DOHH2 (cell line): ENCODE results near the gene HAUS2.

Experiments
- H3F3A ChIP-seq: fragments of 200-600 bp; sonication (generic), shearing (Covaris generic); 2 replicates; pipeline ENCODE4 v1.6.0; 2016; ENCODE audit warnings: antibody characterized with exemption, mild to moderate bottlenecking; ENCODE audit not compliant: control insufficient read depth, insufficient read depth
- H3K27ac ChIP-seq: fragments of 200-600 bp; sonication (generic); 2 replicates; pipeline ENCODE4 v1.5.1; 2014; ENCODE audit warnings: low read depth, mild to moderate bottlenecking, low read length, moderate library complexity
- H3K27me3 ChIP-seq: fragments of 200-600 bp; sonication (generic); 2 replicates; pipeline ENCODE4 v1.6.1; 2014; ENCODE audit warnings: mild to moderate bottlenecking, low read length, mixed read lengths; ENCODE audit not compliant: control insufficient read depth
- H3K36me3 ChIP-seq: fragments of 200-600 bp; sonication (generic); 2 replicates; pipeline ENCODE4 v1.6.1; 2014; ENCODE audit warnings: mild to moderate bottlenecking, low read length, moderate library complexity, mixed read lengths; ENCODE audit not compliant: control insufficient read depth
- H3K4me1 ChIP-seq: fragments of 200-600 bp; sonication (generic); 2 replicates; pipeline ENCODE4 v1.6.1; 2014; ENCODE audit warnings: mild to moderate bottlenecking, low read length, mixed read lengths; ENCODE audit not compliant: control insufficient read depth
- H3K4me2 ChIP-seq: fragments of 200-600 bp; sonication (generic); 2 replicates; pipeline ENCODE4 v1.6.0; 2014; ENCODE audit warnings: mild to moderate bottlenecking, low read length, moderate library complexity
- H3K4me3 ChIP-seq: fragments of 200-600 bp; sonication (generic); 2 replicates; pipeline ENCODE4 v1.5.1; 2014; ENCODE audit warnings: mild to moderate bottlenecking, low read length, mixed read lengths
- H3K79me2 ChIP-seq: fragments of 200-600 bp; sonication (generic); 2 replicates; pipeline ENCODE4 v1.6.1; 2014; ENCODE audit warnings: mild to moderate bottlenecking, low read length, mixed read lengths; ENCODE audit not compliant: control insufficient read depth
- H3K9me2 ChIP-seq: fragments of 200-600 bp; sonication (generic); replicated peaks from 2 replicates; pipeline ENCODE4 v1.6.1; 2014; ENCODE audit warnings: mild to moderate bottlenecking, low read length, mixed read lengths; ENCODE audit not compliant: control insufficient read depth
- H3K9me3 ChIP-seq: fragments of 200-600 bp; sonication (generic); 2 replicates; pipeline ENCODE4 v1.6.1; 2014; ENCODE audit warnings: antibody characterized with exemption, low read length, mixed read lengths; ENCODE audit not compliant: control insufficient read depth, insufficient read depth
- H4K20me1 ChIP-seq: fragments of 200-600 bp; sonication (generic); 2 replicates; pipeline ENCODE4 v1.6.0; 2014; ENCODE audit warnings: low read depth, mild to moderate bottlenecking, antibody characterized with exemption, low read length, moderate library complexity; ENCODE audit not compliant: control insufficient read depth, insufficient read depth
- EZH2phosphoT487 ChIP-seq: fragments of 200-600 bp; sonication (generic); IDR thresholded peaks from 2 replicates; pipeline ENCODE4 v1.6.1; 2017; ENCODE audit warnings: borderline replicate concordance, mild to moderate bottlenecking, antibody characterized with exemption, low read length, moderate library complexity, mixed read lengths
- TF ChIP-seq, protein P1 (sequence below): fragments of 200-600 bp; sonication (generic); IDR thresholded peaks from one replicate; pipeline ENCODE4 v1.5.1; 2014; ENCODE audit warnings: antibody characterized with exemption, mild to moderate bottlenecking, low read depth, low read length; ENCODE audit not compliant: poor library complexity, severe bottlenecking

HAUS2 gene

DNA sequence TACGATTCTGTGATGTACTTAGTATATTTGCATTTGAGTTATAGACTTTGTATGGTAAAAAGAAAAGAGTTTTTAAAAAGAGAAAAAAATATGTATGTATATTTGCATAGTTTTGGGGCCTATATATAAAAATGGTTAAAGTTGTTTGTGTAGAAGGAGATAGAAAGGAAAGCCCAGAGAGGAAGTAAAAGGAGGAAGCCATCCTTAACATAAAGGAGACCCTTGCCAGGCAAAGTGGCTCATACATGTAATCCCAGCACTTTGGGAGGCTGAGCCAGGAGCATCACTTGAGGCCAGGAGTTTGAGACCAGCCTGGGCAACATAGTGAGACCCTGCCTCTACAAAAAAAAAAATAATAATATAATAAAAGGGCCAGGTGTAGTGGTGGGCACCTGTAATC, 44.8 kb upstream of the HAUS2 start:
- Histone ChIP-seq H3F3A (peaks cover 46% of the 10 kb centered on the region), H3K4me3 (peak overlapping the region; percentile 33; the same call in 1 of the 2 replicates), H3K4me1 (peaks cover 83% of the 10 kb centered on the region), H3K9me2 (no peaks in the 10 kb centered on the region), H3K4me2 (peak overlapping the region; percentile 96), H3K9me3 (no peaks in the 10 kb centered on the region), H3K27ac (peak overlapping the region; percentile 96), H3K36me3 (peaks cover 24% of the 10 kb centered on the region), H3K79me2 (peaks cover 90% of the 10 kb centered on the region), H4K20me1 (no peaks in the 10 kb centered on the region), H3K27me3 (no peaks in the 10 kb centered on the region)
- no peak for TF ChIP-seq EZH2phosphoT487
- TF ChIP-seq, protein P1, sequence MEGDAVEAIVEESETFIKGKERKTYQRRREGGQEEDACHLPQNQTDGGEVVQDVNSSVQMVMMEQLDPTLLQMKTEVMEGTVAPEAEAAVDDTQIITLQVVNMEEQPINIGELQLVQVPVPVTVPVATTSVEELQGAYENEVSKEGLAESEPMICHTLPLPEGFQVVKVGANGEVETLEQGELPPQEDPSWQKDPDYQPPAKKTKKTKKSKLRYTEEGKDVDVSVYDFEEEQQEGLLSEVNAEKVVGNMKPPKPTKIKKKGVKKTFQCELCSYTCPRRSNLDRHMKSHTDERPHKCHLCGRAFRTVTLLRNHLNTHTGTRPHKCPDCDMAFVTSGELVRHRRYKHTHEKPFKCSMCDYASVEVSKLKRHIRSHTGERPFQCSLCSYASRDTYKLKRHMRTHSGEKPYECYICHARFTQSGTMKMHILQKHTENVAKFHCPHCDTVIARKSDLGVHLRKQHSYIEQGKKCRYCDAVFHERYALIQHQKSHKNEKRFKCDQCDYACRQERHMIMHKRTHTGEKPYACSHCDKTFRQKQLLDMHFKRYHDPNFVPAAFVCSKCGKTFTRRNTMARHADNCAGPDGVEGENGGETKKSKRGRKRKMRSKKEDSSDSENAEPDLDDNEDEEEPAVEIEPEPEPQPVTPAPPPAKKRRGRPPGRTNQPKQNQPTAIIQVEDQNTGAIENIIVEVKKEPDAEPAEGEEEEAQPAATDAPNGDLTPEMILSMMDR = no peak

- Histone ChIP-seq H3K4me2 (peak overlapping the region; percentile 96), H3K9me2 (no peaks in the 10 kb centered on the region)
Observed at GRCh38 chr15:42504631-42505030, 44.0 kb upstream of the HAUS2 start.

GRCh38 chr15:42507514-42507913, 41.1 kb upstream of the HAUS2 start:
- no peak for TF ChIP-seq EZH2phosphoT487
- TF ChIP-seq, protein P1 = no peak
- Histone ChIP-seq H3K4me2 (no peak overlapping the region), H3K27me3 (no peaks in the 10 kb centered on the region), H3K9me3 (no peaks in the 10 kb centered on the region), H3K9me2 (no peaks in the 10 kb centered on the region), H3K27ac (no peak overlapping the region), H3K79me2 (peaks cover 73% of the 10 kb centered on the region), H3K4me3 (no peak overlapping the region), H3F3A (peaks cover 21% of the 10 kb centered on the region), H4K20me1 (no peaks in the 10 kb centered on the region), H3K4me1 (peaks cover 52% of the 10 kb centered on the region), H3K36me3 (peaks cover 38% of the 10 kb centered on the region)

More at GRCh38 chr15:42504631-42505030, 44.0 kb upstream of the HAUS2 start:
- H3K27ac ChIP-seq = peak overlapping the region; percentile 96
- no peak for TF ChIP-seq EZH2phosphoT487
- TF ChIP-seq, protein P1 = no peak
- peaks cover 87% of the 10 kb centered on the region for H3K79me2 ChIP-seq
- H3K36me3 ChIP-seq = peaks cover 23% of the 10 kb centered on the region
- no peaks in the 10 kb centered on the region for H3K9me3 ChIP-seq
- peaks cover 75% of the 10 kb centered on the region for H3K4me1 ChIP-seq
- H3F3A ChIP-seq = peaks cover 38% of the 10 kb centered on the region
- H4K20me1 ChIP-seq = no peaks in the 10 kb centered on the region
- H3K4me3 ChIP-seq = peak overlapping the region; percentile 71
- no peaks in the 10 kb centered on the region for H3K27me3 ChIP-seq
